ENCODE data around the gene RRP12.

RRP12 gene

DNA sequence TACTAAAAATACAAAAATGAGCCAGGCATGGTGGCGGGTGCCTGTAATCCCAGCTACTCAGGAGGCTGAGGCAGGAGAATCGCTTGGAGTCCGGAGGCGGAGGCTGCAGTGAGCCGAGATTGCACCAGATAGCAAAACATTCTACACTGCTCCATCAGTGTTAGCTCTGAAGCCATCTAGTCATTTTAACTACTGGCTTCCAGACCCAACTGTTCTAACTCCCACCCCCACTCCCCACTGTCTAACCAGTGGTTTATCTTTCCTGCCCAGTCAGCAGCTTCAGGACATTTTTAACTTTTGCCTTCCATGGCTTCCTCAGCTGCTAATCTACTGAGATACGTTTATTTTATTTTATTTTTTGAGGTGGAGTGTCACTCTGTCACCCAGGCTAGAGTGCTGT is 88.2 kb downstream of the RRP12 start:
- TF ChIP-seq ZNF274 (IDR thresholded peaks at IDR 0.05; ENCODE audit: low read depth, low read length), result no peak
- no peak overlapping the region for H3K4me3 ChIP-seq (ENCODE audit: low read length)

DNA sequence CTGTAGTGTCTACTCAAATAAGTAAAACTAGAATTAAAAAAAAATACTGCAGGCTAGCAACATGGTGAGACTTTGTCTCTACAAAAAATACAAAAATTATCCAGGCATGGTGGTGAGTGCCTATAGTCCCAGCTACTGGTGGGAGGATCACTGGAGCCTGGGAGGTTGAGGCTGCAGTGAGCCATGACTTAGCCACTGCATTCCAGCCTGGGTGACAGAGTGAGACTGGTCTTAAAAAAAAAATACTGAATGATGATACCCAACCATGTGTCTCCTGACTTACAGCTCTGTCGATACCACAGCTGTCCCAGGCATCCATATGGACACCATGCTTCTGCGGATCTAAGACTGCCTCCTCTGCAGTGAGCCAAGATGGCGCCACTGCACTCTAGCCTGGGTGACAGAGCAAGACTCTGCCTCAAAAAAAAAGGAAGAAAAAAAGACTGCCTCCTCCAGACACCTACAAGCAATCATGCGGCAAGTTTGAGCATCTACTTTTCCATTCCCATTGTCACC is 90.0 kb downstream of the RRP12 start:
- H3K4me3 ChIP-seq (ENCODE audit: low read length), result no peak overlapping the region
- no peak for TF ChIP-seq ZNF274 (IDR thresholded peaks at IDR 0.05; ENCODE audit: low read depth, low read length)

DNA sequence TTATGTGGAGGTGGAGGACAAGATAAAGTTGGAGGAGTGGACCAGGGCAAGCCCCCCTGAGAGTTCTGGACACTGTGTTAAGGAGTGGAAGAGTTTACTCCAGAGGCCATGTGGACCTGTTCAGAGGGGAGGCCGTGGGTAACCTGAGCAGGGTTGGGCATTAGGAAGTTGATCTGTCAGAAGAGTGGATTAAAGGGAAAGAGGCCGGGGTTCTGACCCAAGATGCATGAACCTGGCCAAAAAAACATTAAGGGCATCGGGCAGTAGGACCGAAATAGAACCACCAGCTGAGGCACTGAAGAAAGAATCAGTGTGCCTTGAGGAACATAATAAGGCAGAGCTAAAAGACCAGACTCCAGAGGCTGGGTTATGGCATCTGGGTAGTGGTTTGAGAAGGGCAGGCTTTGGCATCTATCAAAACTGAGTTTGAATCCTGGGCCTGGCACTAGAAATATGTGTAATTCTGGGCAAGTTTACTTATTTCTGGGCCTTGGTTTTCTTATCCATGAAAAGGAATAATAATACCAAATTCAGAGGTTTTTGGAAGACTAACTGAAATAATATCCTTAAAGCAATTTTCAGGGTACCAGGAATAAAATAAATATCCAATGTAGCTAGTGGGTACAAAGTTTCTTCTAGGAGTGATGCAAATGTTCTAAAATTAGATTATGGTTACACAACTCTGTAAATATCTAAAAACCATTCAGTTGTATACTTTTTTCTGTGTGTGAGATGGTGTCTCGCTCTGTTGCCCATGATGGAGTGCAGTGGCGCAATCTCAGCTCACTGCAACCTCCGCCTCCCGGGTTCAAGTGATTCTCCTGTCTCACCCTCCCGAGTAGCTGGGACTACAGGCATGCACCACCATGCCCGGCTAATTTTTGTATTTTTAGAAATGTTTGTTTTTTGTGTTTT is 93.0 kb downstream of the RRP12 start:
- no peak overlapping the region for H3K4me3 ChIP-seq (ENCODE audit: low read length)
- TF ChIP-seq ZNF274 (IDR thresholded peaks at IDR 0.05; ENCODE audit: low read depth, low read length), result no peak

DNA sequence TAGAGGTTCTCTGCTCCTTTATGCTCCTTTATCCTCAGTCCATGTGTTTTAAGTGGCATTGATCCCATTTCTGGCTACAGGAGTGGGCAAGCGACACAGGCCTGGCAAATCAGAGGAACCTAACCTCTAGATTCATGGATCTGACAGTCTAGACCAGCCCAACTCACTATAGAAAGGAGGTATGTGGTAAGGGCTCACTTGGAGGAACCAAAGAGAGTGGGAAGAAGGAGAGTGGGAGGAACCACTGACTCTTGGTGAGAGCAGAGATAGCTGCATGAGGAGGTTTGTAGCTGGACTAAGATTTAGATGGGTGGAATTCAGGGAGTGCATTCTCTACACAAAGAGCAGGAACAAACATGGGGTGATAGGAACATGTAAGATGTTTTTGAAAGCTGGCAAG is 93.7 kb downstream of the RRP12 start:
- no peak for TF ChIP-seq ZNF274 (IDR thresholded peaks at IDR 0.05; ENCODE audit: low read depth, low read length)
- H3K4me3 ChIP-seq (ENCODE audit: low read length), result no peak overlapping the region
